BLaER1 treated with 17β-estradiol and CSF1 and Interleukin-3, amounts not matched to agents 10 nM and 100 nM (cell line): ENCODE data around the gene UNC93A.
A peak's percentile ranks its signal among the peaks of the same experiment; 100 is the strongest.
"Not testable (repeated sequence)": the region's sequence is repeated elsewhere in the genome, so short reads cannot be mapped to it uniquely, and the experiment has no call there.

ENCODE experiments used
- H3K27ac ChIP-seq, 11 experiments: shearing (Covaris generic); formaldehyde crosslinking; 2 replicates each; pipeline ENCODE4 v1.8.1; 2022
- H3K27me3 ChIP-seq, 11 experiments: shearing (Covaris generic); formaldehyde crosslinking; 2 replicates each; pipeline ENCODE4 v1.8.1; 2022
- H3K36me3 ChIP-seq, 11 experiments: shearing (Covaris generic); formaldehyde crosslinking; 2 replicates each; pipeline ENCODE4 v1.8.1; 2022
- H3K4me1 ChIP-seq, 10 experiments: shearing (Covaris generic); formaldehyde crosslinking; 2 replicates each; pipeline ENCODE4 v1.8.1; 2022
- H3K4me2 ChIP-seq, 11 experiments: shearing (Covaris generic); formaldehyde crosslinking; 2 replicates each; pipeline ENCODE4 v1.8.1; 2022
- H3K4me3 ChIP-seq, 10 experiments: shearing (Covaris generic); formaldehyde crosslinking; 2 replicates each; pipeline ENCODE4 v1.8.1; 2022
- H3K9ac ChIP-seq, 11 experiments: shearing (Covaris generic); formaldehyde crosslinking; 2 replicates each; pipeline ENCODE4 v1.8.1; 2022
- H3K9me3 ChIP-seq, 11 experiments: shearing (Covaris generic); formaldehyde crosslinking; replicated peaks in 1 of 11; 2 replicates each; pipeline ENCODE4 v1.8.1; 2022
- H4K20me1 ChIP-seq, 11 experiments: shearing (Covaris generic); formaldehyde crosslinking; 2 replicates each; pipeline ENCODE4 v1.8.1; 2022
- Cebpa-rat ChIP-seq, 11 experiments: shearing (Covaris generic); IDR thresholded peaks; 2 replicates each; pipeline ENCODE4 v1.8.1; 2022

UNC93A gene

GRCh38 chr6:167356874-167357273 lies 65.8 kb downstream of the UNC93A start:
- Histone ChIP-seq H3K4me3 (no peak overlapping the region), H4K20me1 (no peaks in the 10 kb centered on the region; a peak in 1 of 22 replicates), H3K4me1 (peaks cover 3 to 14% (median 7%) of the 10 kb centered on the region in 10 experiments), H3K27me3 (peaks cover 11 to 21% (median 17%) of the 10 kb centered on the region in 11 experiments), H3K27ac (no peak overlapping the region), H3K36me3 (0 out of 22 replicates have a peak, but pooled peaks cover 0 to 6% (median 0%) of the 10 kb centered on the region in 11 experiments), H3K9ac (no peak overlapping the region), H3K9me3 (peaks cover 9 to 20% (median 17%) of the 10 kb centered on the region in 11 experiments), H3K4me2 (no peak overlapping the region)
- TF ChIP-seq Cebpa-rat (IDR thresholded peaks at IDR 0.05) = no peak

- not testable (repeated sequence) for H3K4me3 ChIP-seq, H4K20me1 ChIP-seq, H3K27ac ChIP-seq, H3K9me3 ChIP-seq, H3K36me3 ChIP-seq, H3K4me1 ChIP-seq, H3K9ac ChIP-seq
- Histone ChIP-seq H3K27me3 (peaks cover 11 to 21% (median 17%) of the 10 kb centered on the region in 11 experiments), H3K4me2 (peak overlapping the region in 4 of 11 experiments; percentile 12 to 32 (median 27); a peak in 2 of 22 replicates)
Measured at GRCh38 chr6:167358394-167358793, 67.3 kb downstream of the UNC93A start.

GRCh38 chr6:167361170-167361569 lies 70.1 kb downstream of the UNC93A start:
- not testable (repeated sequence) for H3K27ac ChIP-seq, H4K20me1 ChIP-seq, H3K4me1 ChIP-seq, H3K4me3 ChIP-seq, H3K9ac ChIP-seq, H3K36me3 ChIP-seq, H3K9me3 ChIP-seq, H3K4me2 ChIP-seq
- peaks cover 11 to 21% (median 17%) of the 10 kb centered on the region in 11 experiments for H3K27me3 ChIP-seq
